NB4 (cell line): ENCODE results near the gene SNUPN.

ENCODE experiments used
- CTCF ChIP-seq: IDR thresholded peaks from one replicate; pipeline ENCODE4 v1.5.1; 2012; ENCODE audit warnings: low read depth, low read length
- MYC ChIP-seq: IDR thresholded peaks from 2 replicates; pipeline ENCODE4 v1.6.1; 2011; ENCODE audit warnings: low read depth, low read length

GRCh38 chr15:75596703-75597345 is 28.7 kb downstream of the SNUPN start:
- TF ChIP-seq CTCF (no peak), MYC (no peak)
